Fibroblast of skin of left quadriceps (primary cell): ENCODE results near the gene GPR143.

Experiments
- DNase-seq, 2 experiments: peaks; one replicate each; pipeline ENCODE4 v3.0.0-alpha.2; 2013; ENCODE audit warnings: low read depth in 2 of 2

The GPR143 gene

DNA sequence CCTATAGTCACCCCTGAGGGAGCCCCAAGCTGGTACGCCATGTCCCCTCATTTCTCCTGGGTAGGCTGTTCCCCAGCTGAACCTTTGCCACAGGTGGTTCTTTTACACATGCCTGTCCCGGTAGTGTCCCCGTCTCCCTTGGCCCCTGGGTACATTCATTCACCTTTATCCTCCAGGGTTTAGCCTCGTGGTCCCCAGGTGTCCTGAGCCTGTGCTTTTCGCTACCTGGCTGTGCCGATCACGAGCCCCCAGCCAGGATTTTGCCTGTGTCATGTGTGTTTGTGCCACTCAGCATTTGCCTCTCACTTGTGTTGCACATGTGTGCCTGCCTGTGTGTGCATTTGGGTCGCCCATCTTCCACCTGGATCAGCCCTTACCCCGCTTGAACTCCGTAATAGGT lies 57.6 kb downstream of the GPR143 start:
- no peak for DNase-seq

- DNase-seq = no peak
Measured at GRCh38 chrX:9707306-9708033, 58.2 kb downstream of the GPR143 start.

- no peak for DNase-seq
Measured at GRCh38 chrX:9706421-9706820, 59.2 kb downstream of the GPR143 start.

GRCh38 chrX:9704876-9705465 lies 60.7 kb downstream of the GPR143 start:
- DNase-seq = no peak

DNA sequence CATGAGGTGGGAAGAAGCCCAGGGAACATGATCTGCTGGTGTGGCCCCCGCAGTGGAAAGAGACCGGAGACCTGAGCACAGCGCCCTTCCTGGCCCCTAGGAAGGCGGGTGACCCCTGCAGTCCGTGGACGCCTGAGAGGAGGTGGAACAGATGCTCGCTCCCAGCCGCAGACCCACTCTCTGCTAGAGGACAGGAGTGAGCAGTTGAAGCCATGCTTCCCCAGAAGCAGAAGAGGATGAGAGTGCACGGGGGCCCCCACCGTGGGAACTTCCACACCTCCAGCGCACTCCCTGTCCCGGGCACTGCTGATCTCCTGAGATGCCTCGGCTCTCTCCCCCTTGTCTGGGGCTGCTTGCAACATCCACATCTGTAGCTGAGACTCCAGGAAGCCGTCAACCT lies 62.2 kb downstream of the GPR143 start:
- no peak for DNase-seq

DNA sequence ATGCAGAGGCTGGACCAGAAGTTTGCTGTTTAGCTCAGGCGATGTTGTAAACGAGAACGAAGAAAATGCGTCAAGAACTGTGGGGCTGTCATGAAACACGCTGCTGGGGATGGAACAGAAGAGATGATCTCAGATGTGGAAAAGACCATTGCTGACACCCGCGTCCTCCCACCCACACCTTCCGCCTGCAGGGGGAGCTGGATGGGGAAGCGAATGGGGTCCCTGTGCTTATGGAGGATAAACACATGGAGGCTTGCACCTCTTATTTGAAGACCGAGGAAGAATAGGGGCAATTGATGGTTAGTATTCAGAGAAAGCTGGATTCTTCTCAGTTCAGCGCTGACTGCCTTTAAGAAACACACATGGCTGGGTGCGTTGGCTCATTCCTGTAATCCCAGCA lies 63.9 kb downstream of the GPR143 start:
- no peak for DNase-seq

GRCh38 chrX:9700555-9700954 lies 65.1 kb downstream of the GPR143 start:
- no peak for DNase-seq

DNA sequence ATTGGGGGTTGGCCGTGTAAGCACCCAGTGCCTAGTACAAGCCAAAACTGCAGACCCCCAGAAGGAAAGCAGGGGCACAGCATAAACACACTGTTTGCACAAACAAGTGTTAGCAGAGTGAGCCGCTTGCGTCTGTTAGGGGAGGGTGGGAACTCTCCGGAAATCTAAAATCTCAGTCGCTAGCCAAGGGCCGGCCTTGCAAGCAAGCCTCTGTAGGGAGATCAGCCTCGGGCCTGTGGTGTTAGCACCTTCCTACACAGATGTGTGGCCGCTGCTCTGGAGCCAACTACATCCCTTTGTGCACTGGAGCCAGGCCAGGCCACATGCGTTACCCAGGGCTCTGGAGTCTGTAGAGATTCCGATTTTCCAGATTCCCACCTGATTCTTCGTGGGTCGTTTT lies 67.1 kb downstream of the GPR143 start:
- no peak for DNase-seq

- DNase-seq = no peak
Measured at GRCh38 chrX:9693307-9694001, 72.2 kb downstream of the GPR143 start.

GRCh38 chrX:9690046-9690445 lies 75.6 kb downstream of the GPR143 start:
- DNase-seq = no peak

DNA sequence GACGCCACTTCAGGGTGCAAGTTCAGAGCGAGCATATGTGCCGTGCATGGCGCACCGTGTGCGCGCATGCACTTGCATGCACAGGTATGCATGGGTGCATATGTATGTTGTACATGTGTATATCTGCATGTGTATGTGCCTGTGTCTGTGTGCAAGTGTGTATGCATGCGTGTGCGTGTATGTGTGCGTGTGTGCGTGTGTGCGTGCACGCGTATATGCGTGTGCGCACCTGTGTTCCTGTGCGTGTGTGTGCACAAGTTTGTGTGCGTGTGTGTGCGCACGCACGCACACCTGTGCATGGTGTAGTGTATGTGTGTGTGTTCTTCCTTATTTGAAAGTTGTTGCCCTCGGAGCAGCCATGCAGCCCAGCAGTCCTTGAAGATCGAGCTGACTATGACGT lies 76.8 kb downstream of the GPR143 start:
- no peak for DNase-seq

- no peak for DNase-seq
Measured at GRCh38 chrX:9687899-9688298, 77.7 kb downstream of the GPR143 start.

DNA sequence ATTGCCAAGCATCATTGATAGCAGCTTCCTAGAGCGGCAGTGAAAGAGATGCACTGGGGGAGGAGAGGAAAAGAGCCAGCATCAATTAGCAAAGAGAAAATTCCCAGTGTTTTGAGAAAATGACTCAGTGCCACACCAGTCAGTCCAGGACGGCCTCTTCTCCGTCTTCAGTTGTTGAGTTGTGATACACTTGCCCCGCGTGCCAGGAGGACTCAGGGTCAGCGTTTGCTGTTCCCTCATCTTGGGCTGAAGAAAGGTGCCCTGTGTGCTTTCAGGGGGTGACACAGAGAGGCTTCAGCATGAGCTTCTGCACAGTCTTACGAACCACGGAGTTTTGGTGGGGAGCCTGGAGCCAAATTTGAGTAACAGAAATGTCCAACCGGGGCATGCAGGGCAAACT lies 82.3 kb downstream of the GPR143 start:
- DNase-seq = no peak

GRCh38 chrX:9682861-9683260 lies 82.8 kb downstream of the GPR143 start:
- no peak for DNase-seq

GRCh38 chrX:9682456-9682855 lies 83.2 kb downstream of the GPR143 start:
- DNase-seq = no peak

DNA sequence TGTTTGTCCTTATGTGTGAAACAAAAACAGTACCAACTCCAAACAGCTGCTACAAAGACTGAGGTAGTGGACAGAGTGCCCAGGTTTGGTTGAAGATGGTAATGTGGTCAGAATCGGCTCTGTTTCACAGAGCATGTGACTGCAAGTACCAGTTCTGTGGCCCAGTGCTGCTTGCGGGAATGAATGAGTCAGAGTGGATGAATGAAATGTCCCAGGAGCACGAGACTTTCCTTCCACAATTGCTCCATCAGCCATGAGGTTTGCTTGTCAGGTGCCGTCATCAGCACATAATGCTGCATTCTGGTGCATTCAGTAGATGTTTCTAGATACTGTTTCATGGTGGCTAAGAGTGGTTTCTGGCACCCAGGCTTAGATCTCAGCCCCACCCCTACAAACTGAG lies 84.2 kb downstream of the GPR143 start:
- no peak for DNase-seq

- no peak for DNase-seq
Measured at GRCh38 chrX:9681011-9681410, 84.6 kb downstream of the GPR143 start.

DNA sequence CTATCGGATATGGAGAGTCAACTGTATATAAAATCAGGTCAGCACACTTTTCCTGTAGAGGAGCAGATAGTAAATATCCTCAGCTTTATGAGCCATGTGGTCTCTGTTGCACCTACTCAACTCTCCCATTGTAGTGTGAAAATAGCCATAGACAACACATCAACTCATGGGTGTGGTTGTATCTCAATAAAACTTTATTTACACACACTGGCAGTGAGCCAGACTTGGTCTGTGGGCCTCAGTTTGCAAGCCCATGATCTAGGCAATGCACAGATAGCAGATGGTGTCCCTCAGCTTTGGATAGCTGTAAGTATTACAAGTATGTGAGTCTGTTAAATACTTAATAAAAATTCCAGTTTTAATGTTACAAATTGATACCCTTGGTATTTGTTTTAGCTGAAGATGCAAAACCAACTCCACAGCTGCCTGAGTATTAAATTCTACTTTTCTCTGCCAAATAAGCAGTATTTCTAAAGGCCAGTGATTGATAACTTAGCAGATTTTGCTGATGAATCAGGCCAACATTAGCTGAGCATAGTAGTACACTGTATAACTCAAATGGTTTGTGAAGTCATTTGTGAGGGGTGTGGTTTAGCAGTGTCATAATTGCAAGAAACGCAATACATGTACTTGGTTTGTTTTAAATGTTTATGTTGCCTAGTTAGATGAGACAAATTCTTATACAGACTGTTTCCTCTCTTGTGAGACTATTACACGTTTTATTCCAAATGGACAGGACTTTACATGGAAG lies 87.3 kb downstream of the GPR143 start:
- DNase-seq = no peak

DNA sequence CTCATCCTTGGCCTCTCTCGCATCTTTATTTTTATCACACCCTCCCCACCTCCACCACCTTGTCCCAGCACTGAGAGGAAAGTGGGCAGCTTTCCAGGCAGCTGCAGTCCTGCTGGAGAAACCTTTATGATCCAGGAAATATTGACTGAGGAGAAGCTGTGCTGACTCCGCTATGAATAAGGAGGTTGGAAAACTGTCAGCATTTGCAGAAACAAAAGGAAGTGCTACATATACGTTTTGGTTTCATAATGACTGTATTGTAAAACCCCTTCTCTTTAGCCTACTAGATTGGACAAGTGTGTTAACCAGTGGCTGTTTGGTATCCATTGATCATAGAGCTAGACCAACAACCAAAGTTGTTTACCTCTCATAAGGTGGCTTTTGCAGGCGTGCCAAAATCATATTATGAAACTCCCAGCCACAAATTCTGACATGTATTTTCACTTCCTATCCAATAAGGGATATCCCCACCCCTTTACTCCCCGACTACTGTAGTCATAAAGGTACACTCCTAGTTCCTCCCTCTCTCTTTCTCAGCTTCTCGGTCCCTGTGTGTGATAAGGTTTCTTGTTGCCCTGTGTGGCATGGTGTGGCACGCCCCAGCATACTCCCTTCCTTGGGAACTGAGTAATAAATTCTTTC lies 88.4 kb downstream of the GPR143 start:
- no peak for DNase-seq

- no peak for DNase-seq
Measured at GRCh38 chrX:9676738-9677097, 88.9 kb downstream of the GPR143 start.

DNA sequence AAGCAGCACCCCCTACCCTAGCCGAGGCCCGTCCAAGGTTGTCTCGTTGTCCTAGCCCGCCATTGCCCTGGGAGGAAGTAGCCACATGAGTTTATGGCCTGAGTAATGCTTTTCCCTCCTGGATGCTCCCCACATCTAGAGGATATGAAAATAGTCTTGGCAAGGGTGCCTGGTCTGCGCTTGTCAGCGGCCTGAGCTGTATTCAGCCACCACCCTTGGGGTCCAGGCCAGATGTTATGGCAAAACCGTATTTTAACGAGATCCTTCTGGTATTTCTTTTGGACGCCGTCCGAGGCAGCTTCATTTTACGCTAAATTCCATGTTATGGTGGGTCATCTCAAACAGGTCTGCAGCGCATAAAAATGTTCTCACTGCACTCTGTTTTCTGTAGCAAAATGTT lies 89.3 kb downstream of the GPR143 start:
- DNase-seq = no peak
